GM18951 (cell line): ENCODE results near the gene EHMT1.

Experiments
- POLR2A ChIP-seq: IDR thresholded peaks from 4 replicates; pipeline ENCODE4 v1.6.1; 2011; ENCODE audit warnings: mild to moderate bottlenecking; ENCODE audit not compliant: insufficient read length, insufficient read depth; ENCODE audit errors: extremely low read depth
- in situ Hi-C: fragments of 300-500 bp; cut with MboI; formaldehyde crosslinking; loops from one replicate; pipeline ENCODE4 v1.12.0; 2022; ENCODE audit warnings: low sequenced_read_pairs, mixed read lengths, inconsistent platforms; ENCODE audit not compliant: unreplicated experiment

Gene EHMT1

DNA sequence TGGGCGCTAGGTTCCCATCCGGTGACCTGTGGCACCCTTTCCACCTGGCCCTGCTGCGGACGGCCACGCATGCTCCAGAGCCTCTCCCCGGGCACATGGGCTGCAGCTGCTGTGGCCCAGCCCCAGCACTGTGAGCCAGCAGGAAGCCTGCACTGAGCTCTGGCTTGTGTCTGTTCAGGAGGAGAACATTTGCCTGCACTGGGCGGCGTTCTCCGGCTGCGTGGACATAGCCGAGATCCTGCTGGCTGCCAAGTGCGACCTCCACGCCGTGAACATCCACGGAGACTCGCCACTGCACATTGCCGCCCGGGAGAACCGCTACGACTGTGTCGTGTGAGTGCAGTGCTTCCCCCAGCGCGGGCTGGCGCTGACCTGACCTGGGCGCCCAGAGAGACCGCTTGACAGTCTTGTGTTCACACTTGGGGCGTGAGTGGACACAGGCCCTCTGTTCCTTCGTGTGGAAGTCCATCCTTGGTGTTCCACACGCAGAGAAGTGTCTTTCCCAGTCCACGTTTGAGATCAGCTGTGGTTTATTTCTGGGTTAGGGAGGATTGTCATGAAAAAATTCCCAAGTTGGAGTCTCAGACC, 192.6 kb downstream of the EHMT1 start:
- no peak for TF ChIP-seq POLR2A
- in situ Hi-C loops: no loop called here

DNA sequence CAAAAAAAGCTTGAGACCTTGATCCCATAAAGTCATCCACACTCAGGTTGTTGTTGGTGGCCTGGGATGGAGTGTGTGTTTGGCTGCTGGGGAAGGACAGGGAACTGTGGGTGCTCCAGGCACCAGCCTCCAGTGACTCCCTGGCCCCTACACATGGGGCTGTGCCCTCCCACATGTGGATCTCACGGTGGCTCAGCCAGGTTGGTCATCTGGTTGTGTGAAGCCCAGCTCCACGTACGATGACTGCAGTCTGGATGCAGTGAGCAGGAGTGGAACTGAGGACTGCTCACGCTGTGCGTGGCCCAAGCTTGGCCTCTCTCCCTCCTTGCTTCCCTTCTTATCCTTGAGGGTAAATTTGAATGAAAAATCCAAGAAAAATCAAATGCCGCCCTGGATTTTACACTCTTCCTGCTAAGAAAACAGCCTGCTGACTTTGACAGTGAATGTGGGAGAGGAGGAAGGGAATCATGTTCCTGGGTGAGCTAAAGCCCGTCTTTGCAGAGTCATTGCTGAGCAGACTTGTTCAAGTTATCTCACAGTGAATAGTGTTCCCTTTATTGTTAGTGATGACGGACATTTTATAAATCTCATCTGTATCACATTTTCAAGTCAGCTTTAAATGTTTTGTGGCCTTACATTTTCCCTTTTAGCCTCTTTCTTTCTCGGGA, 193.7 kb downstream of the EHMT1 start:
- no peak for TF ChIP-seq POLR2A
- in situ Hi-C loops: no loop called here

GRCh38 chr9:137813167-137813566, 194.4 kb downstream of the EHMT1 start:
- TF ChIP-seq POLR2A: no peak
- in situ Hi-C loops: no loop called here

DNA sequence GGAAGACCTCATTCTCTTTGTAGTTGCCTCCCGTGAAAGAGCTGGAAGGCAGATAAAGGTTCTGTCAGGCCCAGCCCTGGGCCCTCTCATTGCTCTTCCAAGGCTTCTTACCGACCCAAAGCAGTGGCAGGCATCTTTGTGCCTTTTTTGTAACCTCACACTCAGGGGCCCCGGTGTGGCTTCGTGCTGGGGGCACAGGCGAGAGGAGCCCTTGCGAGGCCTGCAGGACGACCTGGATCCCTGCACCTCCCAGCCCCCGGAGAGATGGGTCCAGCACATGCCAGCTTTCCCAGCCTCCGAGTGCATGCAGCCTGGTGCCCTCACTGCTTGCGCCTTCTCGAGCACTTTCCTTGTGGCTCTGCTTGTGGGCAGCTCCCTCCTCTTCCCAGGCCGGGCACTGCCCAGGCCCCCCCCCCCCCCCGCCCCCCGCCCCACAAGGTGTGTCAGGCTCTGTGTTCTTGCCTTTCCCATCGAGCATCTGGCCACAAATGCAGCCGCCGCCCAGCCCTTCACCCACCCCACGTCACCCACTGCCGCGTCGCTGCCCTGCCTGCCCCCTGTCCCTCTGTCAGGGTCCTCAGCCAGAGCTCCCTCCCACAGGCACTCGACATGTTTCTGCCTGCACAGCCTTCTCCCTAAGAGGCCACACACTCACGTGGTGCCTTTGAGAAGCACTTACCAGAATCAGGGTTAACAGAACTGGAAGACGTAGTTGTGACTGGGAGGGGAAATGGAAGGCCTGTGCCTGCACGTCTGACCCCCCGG, 195.0 kb downstream of the EHMT1 start:
- no peak for TF ChIP-seq POLR2A
- in situ Hi-C loops: no loop called here

DNA sequence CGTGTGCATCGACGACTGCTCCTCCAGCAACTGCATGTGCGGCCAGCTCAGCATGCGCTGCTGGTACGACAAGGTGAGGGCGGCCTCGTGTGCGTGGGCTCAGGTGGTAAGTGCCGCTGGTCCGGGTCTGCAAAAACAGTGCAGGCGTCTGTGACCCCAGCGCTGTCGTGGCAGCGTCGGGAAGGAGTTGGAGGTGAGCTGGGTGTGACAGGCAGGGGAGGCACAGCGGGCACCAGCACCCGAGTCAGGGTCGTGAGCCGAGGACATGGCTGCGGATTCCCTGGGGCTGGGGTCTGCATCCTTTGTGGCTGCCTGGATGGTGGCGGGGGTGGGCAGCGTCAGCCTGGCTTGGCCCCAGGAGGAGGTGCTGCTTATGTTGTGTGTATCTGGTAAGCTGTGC, 195.6 kb downstream of the EHMT1 start:
- in situ Hi-C loops: no loop called here
- TF ChIP-seq POLR2A: no peak

- in situ Hi-C loops: no loop called here
- no peak for TF ChIP-seq POLR2A
Measured at GRCh38 chr9:137814841-137815240, 196.0 kb downstream of the EHMT1 start.

GRCh38 chr9:137815256-137816255, 196.8 kb downstream of the EHMT1 start:
- in situ Hi-C loops: no loop called here
- no peak for TF ChIP-seq POLR2A

- TF ChIP-seq POLR2A: no peak
- in situ Hi-C loops: no loop called here
Measured at GRCh38 chr9:137816531-137817235, 197.9 kb downstream of the EHMT1 start.

GRCh38 chr9:137817236-137818200, 198.7 kb downstream of the EHMT1 start:
- in situ Hi-C loops: no loop called here
- no peak for TF ChIP-seq POLR2A

- in situ Hi-C loops: no loop called here
Measured at GRCh38 chr9:137818286-137818685, 199.5 kb downstream of the EHMT1 start.

GRCh38 chr9:137820161-137820855, 201.5 kb downstream of the EHMT1 start:
- no peak for TF ChIP-seq POLR2A
- in situ Hi-C loops: no loop called here

More at GRCh38 chr9:137818286-137818685, 199.5 kb downstream of the EHMT1 start:
- TF ChIP-seq POLR2A: no peak
